Mucosa of rectum (tissue), 2 donors: Measurements from ENCODE around the gene CFAP77.

Experiments used
- H3K27ac ChIP-seq, 2 donors: one replicate each; pipeline ENCODE4 v1.7.0; 2013; ENCODE audit warnings: inconsistent platforms in 2 of 2, low read depth in 2 of 2, low read length in 2 of 2
- H3K27me3 ChIP-seq, 2 donors: one replicate each; pipeline ENCODE4 v1.7.0; 2013; ENCODE audit warnings: low read length in 2 of 2; ENCODE audit not compliant: control insufficient read depth in 2 of 2, insufficient read depth in 2 of 2
- H3K36me3 ChIP-seq, 2 donors: one replicate each; pipeline ENCODE4 v1.7.0; 2013; ENCODE audit warnings: low read length in 2 of 2; ENCODE audit not compliant: control insufficient read depth in 2 of 2, insufficient read depth in 2 of 2
- H3K4me1 ChIP-seq, 2 donors: one replicate each; pipeline ENCODE4 v1.7.0; 2013; ENCODE audit warnings: low read length in 2 of 2, mild to moderate bottlenecking in 1 of 2; ENCODE audit not compliant: control insufficient read depth in 2 of 2, insufficient read depth in 2 of 2
- H3K4me3 ChIP-seq, 2 donors: one replicate each; pipeline ENCODE4 v1.7.0; 2013; ENCODE audit warnings: low read length in 2 of 2
- H3K9ac ChIP-seq, 2 donors: one replicate each; pipeline ENCODE4 v1.7.0; 2013; ENCODE audit warnings: low read length in 2 of 2, low read depth in 1 of 2, mild to moderate bottlenecking in 1 of 2
- H3K9me3 ChIP-seq, 2 donors: one replicate each; pipeline ENCODE4 v1.7.0; 2013; ENCODE audit warnings: low read length in 2 of 2; ENCODE audit not compliant: control insufficient read depth in 2 of 2
- donor health status: healthy.
- donor health status: Normal muscosa, but diverticular disease.

CFAP77 gene

DNA sequence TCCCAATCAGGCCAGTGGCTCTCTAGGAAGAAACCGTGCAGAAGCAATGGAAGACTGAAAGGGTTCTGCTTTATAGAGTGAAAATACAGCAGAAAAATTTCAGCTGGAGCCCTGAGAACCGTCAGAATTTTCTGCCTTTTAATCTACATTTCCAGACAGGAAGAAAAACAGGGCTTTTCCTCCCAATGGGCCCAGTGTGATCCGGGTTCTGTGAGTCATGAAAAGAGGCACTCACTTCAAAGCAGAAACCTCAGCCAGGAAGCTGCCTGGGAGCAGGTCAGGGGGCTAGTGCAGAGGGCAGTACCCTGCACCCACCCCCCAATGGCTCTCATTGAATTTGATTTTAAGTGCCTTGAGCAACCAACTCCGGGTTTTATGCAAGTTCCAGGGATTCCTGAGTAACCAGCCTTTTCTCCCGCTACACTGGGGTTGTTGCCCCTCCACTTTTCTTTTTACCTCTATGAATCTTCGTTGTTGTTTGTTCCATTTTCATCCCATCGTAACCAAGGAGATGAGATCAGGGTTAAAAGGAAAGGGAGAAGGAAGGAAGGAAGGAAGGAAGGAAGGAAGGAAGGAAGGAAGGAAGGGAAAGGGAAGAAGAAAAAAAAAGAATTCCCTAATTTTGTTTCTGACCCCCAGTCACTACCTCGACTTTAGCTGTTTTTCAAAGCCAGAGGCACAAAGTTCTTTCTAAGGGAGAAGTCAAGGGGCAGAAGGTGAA is 173.7 kb downstream of the CFAP77 start:
- Histone ChIP-seq H3K4me1 (no peaks in the 10 kb centered on the region), H3K27me3 (peaks cover 82 to 88% of the 10 kb centered on the region in 2 donors), H3K27ac (no peak overlapping the region), H3K4me3 (no peak overlapping the region), H3K36me3 (no peaks in the 10 kb centered on the region), H3K9ac (no peak overlapping the region), H3K9me3 (no peaks in the 10 kb centered on the region)

DNA sequence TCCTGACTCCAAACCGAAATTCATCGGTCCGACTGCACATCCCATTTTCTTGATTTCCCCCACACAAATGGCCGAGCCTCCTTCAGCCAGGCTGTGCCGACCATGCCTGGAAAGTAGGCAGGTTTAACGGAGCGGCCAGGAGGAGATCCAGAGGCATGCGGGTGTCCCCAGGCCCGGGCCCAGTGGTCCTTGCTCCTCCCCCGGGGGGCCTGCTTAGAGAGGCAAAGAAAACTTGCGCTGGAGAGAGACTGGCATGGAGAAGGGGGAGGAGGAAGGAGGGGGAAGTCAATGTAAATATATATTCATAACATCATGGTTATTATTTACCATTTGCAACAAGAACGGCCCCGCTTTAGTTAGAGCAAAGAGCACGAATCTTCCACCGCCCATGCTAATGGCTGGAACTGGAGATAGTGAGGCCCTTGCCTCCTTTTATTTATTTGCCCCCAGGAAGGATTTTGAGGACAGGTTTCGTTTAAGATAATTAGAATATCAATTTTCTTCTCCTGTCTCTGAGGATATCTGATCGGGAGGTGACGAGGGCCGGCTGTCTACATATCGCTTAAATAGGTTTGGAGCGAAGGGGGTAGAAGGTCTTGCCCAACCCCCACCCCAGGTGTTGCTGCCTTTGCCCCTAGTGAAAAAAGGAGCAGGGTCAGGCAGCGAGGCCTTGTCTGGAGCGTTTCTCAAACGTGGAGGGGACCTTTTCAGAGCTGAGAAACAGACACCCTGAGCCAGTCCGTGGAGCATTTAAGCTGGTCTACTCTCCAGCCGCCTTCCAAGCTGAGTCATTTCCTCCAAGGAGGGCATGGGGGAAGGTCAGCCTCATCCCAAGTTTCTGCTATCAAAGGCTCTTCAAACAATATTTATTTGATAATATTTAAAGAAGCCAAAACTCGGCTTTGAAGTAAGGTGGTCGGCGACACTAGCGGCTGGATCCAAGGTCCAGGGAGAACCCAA is 174.9 kb downstream of the CFAP77 start:
- H3K9me3 ChIP-seq = no peaks in the 10 kb centered on the region
- no peak overlapping the region for H3K4me3 ChIP-seq
- no peak overlapping the region for H3K9ac ChIP-seq
- H3K36me3 ChIP-seq = no peaks in the 10 kb centered on the region
- H3K4me1 ChIP-seq = no peaks in the 10 kb centered on the region
- peaks cover 76 to 82% of the 10 kb centered on the region in 2 donors for H3K27me3 ChIP-seq
- no peak overlapping the region for H3K27ac ChIP-seq

DNA sequence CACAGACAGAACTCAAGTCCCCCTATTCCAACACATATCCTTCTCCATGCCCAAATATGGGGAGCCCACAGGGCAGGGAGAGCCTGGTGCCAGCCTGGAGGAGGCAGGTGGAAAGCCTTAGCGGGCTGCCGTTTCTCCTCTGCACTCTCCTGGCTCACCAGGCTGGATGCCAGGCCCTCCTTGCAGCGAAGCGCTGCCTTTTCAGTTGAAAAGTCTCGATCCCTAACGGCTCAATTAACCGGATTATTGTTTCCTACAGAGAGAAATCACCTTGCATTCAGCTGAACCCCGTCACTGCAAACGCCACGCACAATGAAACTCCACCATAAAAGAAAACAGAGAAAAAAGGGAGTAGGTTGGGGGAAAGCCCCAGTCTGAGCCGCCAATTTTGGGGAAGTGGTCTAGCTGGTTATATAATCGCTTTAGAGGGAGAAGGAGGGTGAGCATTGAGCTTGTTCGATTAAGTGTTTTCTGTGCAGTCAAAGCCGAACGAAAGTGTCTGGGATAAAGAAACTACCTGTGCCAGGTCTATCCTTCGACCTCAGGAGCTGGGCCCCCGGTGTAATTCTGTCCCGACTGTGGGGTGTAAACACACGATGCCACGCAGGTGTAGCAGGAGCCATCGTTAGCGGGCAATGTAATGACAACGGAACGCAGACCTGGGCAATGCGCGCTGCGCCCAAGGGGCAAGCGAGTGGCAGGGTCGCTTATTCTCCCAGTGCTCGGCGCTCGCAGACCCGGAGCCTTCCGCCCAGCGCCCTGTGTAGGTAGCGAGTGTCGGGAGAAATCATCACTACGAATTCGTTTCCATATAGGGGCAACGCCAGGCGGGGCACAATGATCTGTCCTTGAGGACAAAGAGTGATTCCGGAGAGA is 176.2 kb downstream of the CFAP77 start:
- Histone ChIP-seq H3K36me3 (no peaks in the 10 kb centered on the region), H3K4me1 (no peaks in the 10 kb centered on the region), H3K27me3 (peaks cover 74 to 76% of the 10 kb centered on the region in 2 donors), H3K4me3 (no peak overlapping the region), H3K9me3 (no peaks in the 10 kb centered on the region), H3K27ac (no peak overlapping the region), H3K9ac (no peak overlapping the region)

- H3K4me1 ChIP-seq = no peaks in the 10 kb centered on the region
- no peak overlapping the region for H3K4me3 ChIP-seq
- H3K9me3 ChIP-seq = no peaks in the 10 kb centered on the region
- H3K36me3 ChIP-seq = no peaks in the 10 kb centered on the region
- no peak overlapping the region for H3K9ac ChIP-seq
- no peak overlapping the region for H3K27ac ChIP-seq
- H3K27me3 ChIP-seq = peaks cover 72 to 77% of the 10 kb centered on the region in 2 donors
Measured at GRCh38 chr9:132586830-132587591, 177.0 kb downstream of the CFAP77 start.

DNA sequence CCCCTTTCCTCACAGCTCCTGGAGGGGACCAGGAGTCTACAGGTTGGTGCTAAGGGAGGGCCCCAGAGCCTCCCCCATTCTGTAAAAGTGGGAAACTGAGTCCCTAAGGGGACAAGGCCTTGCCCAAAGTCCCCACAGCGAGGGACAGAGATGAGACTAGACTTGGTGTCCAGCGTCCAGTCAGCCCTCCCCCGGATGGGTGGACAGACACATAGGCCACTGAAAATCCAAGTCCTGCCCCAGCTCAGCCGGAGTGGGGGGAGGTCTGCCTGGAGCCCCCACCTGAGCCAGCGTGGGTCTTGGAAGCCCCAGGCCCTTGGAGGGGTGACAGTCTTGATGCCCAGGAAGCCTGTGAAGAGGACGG is 177.6 kb downstream of the CFAP77 start:
- Histone ChIP-seq H3K36me3 (no peaks in the 10 kb centered on the region), H3K27me3 (peaks cover 74 to 76% of the 10 kb centered on the region in 2 donors), H3K4me1 (no peaks in the 10 kb centered on the region), H3K4me3 (no peak overlapping the region), H3K9me3 (no peaks in the 10 kb centered on the region), H3K27ac (no peak overlapping the region), H3K9ac (no peak overlapping the region)

- no peaks in the 10 kb centered on the region for H3K9me3 ChIP-seq
- no peak overlapping the region for H3K4me3 ChIP-seq
- H3K4me1 ChIP-seq = no peaks in the 10 kb centered on the region
- H3K9ac ChIP-seq = no peak overlapping the region
- no peak overlapping the region for H3K27ac ChIP-seq
- peaks cover 70 to 71% of the 10 kb centered on the region in 2 donors for H3K27me3 ChIP-seq
- H3K36me3 ChIP-seq = no peaks in the 10 kb centered on the region
Measured at GRCh38 chr9:132588098-132588497, 178.1 kb downstream of the CFAP77 start.

DNA sequence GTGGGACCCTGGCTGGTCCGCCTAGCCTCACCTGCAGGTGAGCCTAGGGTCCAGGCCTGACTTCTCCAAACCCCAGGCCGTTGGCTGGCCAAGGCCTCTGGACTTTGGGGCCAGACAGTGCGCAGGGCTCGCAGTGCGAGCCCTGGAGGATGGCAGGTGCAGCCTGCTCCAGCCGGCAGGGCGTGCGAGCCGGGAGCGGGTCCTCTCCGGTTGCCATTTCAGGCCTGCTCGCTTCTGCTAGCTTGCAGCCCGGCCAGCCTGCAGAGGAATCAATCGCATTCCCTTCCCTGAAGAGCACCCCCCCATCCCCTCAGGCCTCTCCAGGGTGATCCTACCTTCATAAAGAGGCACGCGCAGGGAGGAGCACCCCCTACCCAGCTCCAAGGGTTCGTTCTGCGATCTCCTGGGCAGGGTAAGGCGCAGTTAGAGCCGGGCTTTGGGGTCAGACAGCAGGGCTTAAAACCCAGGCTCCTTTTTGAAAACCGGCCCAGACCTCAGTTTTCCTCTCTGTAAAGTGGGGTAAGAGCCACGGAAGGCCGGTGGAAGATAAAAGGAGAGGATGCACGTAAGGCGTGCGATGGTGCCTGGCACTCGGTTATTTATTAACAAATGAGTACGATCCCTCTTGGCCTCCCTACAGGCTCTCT is 178.6 kb downstream of the CFAP77 start:
- H3K27me3 ChIP-seq = peaks cover 64 to 65% of the 10 kb centered on the region in 2 donors

GRCh38 chr9:132589148-132590036 is 179.4 kb downstream of the CFAP77 start:
- Histone ChIP-seq H3K4me1 (no peaks in the 10 kb centered on the region), H3K9me3 (no peaks in the 10 kb centered on the region), H3K27me3 (peaks cover 58 to 59% of the 10 kb centered on the region in 2 donors), H3K36me3 (peaks cover 0 to 2% of the 10 kb centered on the region in 2 donors), H3K4me3 (no peak overlapping the region), H3K27ac (no peak overlapping the region), H3K9ac (no peak overlapping the region)

More for the DNA sequence above, 178.6 kb downstream of the CFAP77 start:
- Histone ChIP-seq H3K4me3 (no peak overlapping the region), H3K27ac (no peak overlapping the region), H3K4me1 (no peaks in the 10 kb centered on the region), H3K36me3 (no peaks in the 10 kb centered on the region), H3K9ac (no peak overlapping the region), H3K9me3 (no peaks in the 10 kb centered on the region)
